ENCODE results near the gene CAPZB.

DNA sequence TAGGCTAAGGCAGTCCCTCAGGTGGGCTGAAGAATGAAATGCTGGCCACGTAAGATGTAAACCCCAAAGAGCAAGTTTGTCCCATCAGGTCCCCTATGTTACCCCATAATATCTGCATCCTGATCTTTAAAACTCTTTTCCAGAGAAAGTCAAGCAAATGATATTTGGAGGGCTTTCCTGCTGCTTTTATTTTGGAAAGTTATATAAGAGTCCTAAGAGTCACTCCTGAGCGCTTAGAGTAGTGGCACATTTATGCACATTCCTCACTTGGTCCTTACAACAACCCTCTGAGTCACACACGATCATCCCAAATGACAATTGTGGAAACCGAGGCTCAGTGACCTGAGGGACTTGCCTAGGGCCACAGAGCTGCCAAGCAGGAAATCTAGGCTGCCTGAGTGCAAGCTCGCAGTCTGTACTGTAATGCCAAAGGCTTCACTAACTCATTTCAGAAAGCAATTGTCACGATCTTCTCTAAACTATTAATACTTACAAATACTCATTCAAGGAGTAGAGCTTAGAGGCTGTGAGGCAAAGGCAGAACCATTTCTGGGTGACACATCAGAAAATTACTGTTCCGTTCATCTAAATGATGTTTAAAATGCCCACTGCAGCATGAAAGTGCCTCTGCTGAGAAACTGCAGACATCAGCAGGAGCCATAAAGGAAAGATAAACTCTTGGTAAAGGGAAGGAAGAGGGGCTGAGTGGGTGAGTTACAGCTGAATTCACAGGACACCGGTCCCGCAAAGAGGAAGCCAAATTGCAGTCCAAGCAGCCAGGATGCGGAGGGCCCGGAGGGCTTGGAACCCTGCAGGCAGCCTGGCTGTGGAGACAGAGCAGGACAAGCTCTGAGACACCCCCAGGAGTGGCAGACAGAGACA lies 30.8 kb downstream of the CAPZB start:
- TF ChIP-seq, protein P1, sequence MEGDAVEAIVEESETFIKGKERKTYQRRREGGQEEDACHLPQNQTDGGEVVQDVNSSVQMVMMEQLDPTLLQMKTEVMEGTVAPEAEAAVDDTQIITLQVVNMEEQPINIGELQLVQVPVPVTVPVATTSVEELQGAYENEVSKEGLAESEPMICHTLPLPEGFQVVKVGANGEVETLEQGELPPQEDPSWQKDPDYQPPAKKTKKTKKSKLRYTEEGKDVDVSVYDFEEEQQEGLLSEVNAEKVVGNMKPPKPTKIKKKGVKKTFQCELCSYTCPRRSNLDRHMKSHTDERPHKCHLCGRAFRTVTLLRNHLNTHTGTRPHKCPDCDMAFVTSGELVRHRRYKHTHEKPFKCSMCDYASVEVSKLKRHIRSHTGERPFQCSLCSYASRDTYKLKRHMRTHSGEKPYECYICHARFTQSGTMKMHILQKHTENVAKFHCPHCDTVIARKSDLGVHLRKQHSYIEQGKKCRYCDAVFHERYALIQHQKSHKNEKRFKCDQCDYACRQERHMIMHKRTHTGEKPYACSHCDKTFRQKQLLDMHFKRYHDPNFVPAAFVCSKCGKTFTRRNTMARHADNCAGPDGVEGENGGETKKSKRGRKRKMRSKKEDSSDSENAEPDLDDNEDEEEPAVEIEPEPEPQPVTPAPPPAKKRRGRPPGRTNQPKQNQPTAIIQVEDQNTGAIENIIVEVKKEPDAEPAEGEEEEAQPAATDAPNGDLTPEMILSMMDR (IDR thresholded peaks at IDR 0.05; ENCODE audit: extremely low read depth in 1 of 2, insufficient read depth in 1 of 2, low read depth in 1 of 2, low read length in 2 of 2): no peak
- TF ChIP-seq MYC (IDR thresholded peaks at IDR 0.05; ENCODE audit: low read depth, low read length) (no peak), EZH2 (IDR thresholded peaks at IDR 0.05; ENCODE audit: borderline replicate concordance, low read depth, low read length, severe bottlenecking) (no peak), POLR2AphosphoS5 (IDR thresholded peaks at IDR 0.05; ENCODE audit: insufficient read depth, low read depth, low read length) (no peak)
